ENCODE data around the gene TNRC18.

Gene TNRC18

GRCh38 chr7:5455581-5456219 is 32.1 kb upstream of the TNRC18 start:
- no peak for TF ChIP-seq CTCF (IDR thresholded peaks at IDR 0.05; ENCODE audit: insufficient read depth, missing control alignments)
- DNase-seq (ENCODE audit: insufficient read length, low spot score) (no peak), FAIRE-seq (no peak)

GRCh38 chr7:5455175-5455574 is 31.5 kb upstream of the TNRC18 start:
- no peak for FAIRE-seq
- DNase-seq (ENCODE audit: insufficient read length, low spot score), result no peak
- TF ChIP-seq CTCF (IDR thresholded peaks at IDR 0.05; ENCODE audit: insufficient read depth, missing control alignments), result no peak

- TF ChIP-seq CTCF (IDR thresholded peaks at IDR 0.05; ENCODE audit: insufficient read depth, missing control alignments), result no peak
- DNase-seq (ENCODE audit: insufficient read length, low spot score) (no peak), FAIRE-seq (no peak)
Observed at GRCh38 chr7:5454485-5454884, 30.9 kb upstream of the TNRC18 start.

- TF ChIP-seq CTCF (IDR thresholded peaks at IDR 0.05; ENCODE audit: insufficient read depth, missing control alignments), result no peak
- no peak for DNase-seq (ENCODE audit: insufficient read length, low spot score)
- FAIRE-seq, result no peak
Observed at GRCh38 chr7:5453566-5454075, 30.0 kb upstream of the TNRC18 start.

GRCh38 chr7:5452937-5453540 is 29.4 kb upstream of the TNRC18 start:
- DNase-seq (ENCODE audit: insufficient read length, low spot score) (no peak), FAIRE-seq (no peak)

GRCh38 chr7:5452470-5452899 is 28.9 kb upstream of the TNRC18 start:
- no peak for DNase-seq (ENCODE audit: insufficient read length, low spot score)
- no peak for FAIRE-seq
- no peak for TF ChIP-seq CTCF (IDR thresholded peaks at IDR 0.05; ENCODE audit: insufficient read depth, missing control alignments)

More at GRCh38 chr7:5452937-5453540, 29.4 kb upstream of the TNRC18 start:
- TF ChIP-seq CTCF (IDR thresholded peaks at IDR 0.05; ENCODE audit: insufficient read depth, missing control alignments), result no peak

GRCh38 chr7:5451391-5451790 is 27.8 kb upstream of the TNRC18 start:
- FAIRE-seq, result no peak
- TF ChIP-seq CTCF (IDR thresholded peaks at IDR 0.05; ENCODE audit: insufficient read depth, missing control alignments), result no peak
- DNase-seq (ENCODE audit: insufficient read length, low spot score), result no peak
